PC-3 (cell line): ENCODE measurements around the gene SORBS2.

Source experiments
- EZH2 ChIP-seq: fragments of 300-600 bp; sonication (generic); IDR thresholded peaks from one replicate; pipeline ENCODE4 v1.6.1; 2017; ENCODE audit warnings: antibody characterized with exemption, mild to moderate bottlenecking, low read length; ENCODE audit not compliant: unreplicated experiment
- TF ChIP-seq, protein P1 (sequence below): fragments of 300-600 bp; sonication (generic); conservative IDR thresholded peaks from 2 replicates; pipeline ENCODE4 v1.5.1; 2017; ENCODE audit warnings: antibody characterized with exemption, low read depth, mild to moderate bottlenecking, low read length

DNA sequence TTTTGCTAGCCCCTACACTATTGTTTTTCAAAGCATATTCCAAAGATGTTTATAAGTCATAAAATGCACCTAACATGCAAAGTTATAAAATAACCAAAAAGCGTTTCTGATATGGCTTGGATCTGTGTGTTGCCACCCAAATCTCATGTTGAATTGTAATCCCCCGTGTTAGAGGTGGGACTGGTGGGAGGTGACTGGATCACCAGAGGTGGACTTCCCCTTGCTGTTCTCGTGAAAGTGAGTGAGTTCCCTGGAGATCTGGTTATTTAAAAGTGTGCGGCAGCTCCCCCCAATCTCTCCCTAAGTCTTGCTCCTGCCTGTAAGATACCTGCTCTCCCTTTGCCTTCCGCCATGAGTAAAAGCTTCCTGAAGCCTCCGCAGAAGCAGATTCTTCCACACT, 22.8 kb upstream of the SORBS2 start:
- TF ChIP-seq, protein P1, sequence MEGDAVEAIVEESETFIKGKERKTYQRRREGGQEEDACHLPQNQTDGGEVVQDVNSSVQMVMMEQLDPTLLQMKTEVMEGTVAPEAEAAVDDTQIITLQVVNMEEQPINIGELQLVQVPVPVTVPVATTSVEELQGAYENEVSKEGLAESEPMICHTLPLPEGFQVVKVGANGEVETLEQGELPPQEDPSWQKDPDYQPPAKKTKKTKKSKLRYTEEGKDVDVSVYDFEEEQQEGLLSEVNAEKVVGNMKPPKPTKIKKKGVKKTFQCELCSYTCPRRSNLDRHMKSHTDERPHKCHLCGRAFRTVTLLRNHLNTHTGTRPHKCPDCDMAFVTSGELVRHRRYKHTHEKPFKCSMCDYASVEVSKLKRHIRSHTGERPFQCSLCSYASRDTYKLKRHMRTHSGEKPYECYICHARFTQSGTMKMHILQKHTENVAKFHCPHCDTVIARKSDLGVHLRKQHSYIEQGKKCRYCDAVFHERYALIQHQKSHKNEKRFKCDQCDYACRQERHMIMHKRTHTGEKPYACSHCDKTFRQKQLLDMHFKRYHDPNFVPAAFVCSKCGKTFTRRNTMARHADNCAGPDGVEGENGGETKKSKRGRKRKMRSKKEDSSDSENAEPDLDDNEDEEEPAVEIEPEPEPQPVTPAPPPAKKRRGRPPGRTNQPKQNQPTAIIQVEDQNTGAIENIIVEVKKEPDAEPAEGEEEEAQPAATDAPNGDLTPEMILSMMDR: no peak
- TF ChIP-seq EZH2: no peak
